HCT116 (cell line): ENCODE measurements around the gene KBTBD2. TPM values are rescaled to one million over a fixed set of nuclear protein-coding genes. Genes with fewer than 3 reads are reported as not detected.

Experiments used
- ATAC-seq: fragments of 200-7000 bp; cut with Tn5 transposase; 2 replicates; pipeline ENCODE4 v1.9.1; 2020; ENCODE audit warnings: mild to moderate bottlenecking, moderate library complexity
- BruUV-seq: library from RNA; stranded (reverse); fragments of 400-500 nt; replicated peaks from 2 replicates; lab custom pipeline; 2021; lab: Mats Ljungman, UMichigan
- CTCF ChIA-PET: fragments of 300-600 bp; sonication (Branson Sonifier 250); formaldehyde crosslinking; loops from one replicate; lab custom pipeline; 2021; ENCODE audit warnings: antibody characterized with exemption; lab: Charles Lee
- POLR2A ChIA-PET: fragments of 300-600, 350-600 bp; sonication (Branson Sonifier 250); formaldehyde crosslinking; loops from one replicate; lab custom pipeline; 2021; ENCODE audit warnings: antibody characterized with exemption; lab: Charles Lee
- RAD21 ChIA-PET, 2 experiments: fragments of 300-600 bp; sonication (Branson Sonifier 250); formaldehyde crosslinking; loops; one replicate each; lab custom pipeline; 2023; ENCODE audit warnings: low total read pairs in 2 of 2; ENCODE audit not compliant: uncharacterized antibody in 2 of 2, unreplicated experiment in 2 of 2, low non-redundant PET in 1 of 2; lab: Charles Lee
- DNase-seq: peaks from one replicate; pipeline ENCODE4 v3.0.0-alpha.2; 2010; ENCODE audit warnings: low read depth, low spot score
- H2AFZ ChIP-seq: fragments of 200-600 bp; shearing (Covaris generic), sonication (generic); 2 replicates; pipeline ENCODE4 v1.6.1; 2017; ENCODE audit warnings: low read depth, mixed run types, mixed read lengths, antibody characterized with exemption, low read length; ENCODE audit not compliant: poor library complexity, severe bottlenecking
- H3K27ac ChIP-seq: 2 replicates; pipeline ENCODE4 v1.5.1; 2012; ENCODE audit warnings: low read depth, low read length
- H3K27me3 ChIP-seq: fragments of 200-600 bp; sonication (generic); 2 replicates; pipeline ENCODE4 v1.6.1; 2016; ENCODE audit warnings: mixed run types, low read length, mixed read lengths; ENCODE audit not compliant: insufficient read depth
- H3K36me3 ChIP-seq, 2 experiments: fragments of 200-500 bp in 1 of 2; fragments of 200-600 bp in 1 of 2; sonication (Bioruptor generic) in 1 of 2; sonication (generic) in 1 of 2; 2 replicates each; pipeline versions ENCODE4 v1.5.1 to v1.6.1; 2014 to 2016; ENCODE audit warnings: low read length in 2 of 2, inconsistent platforms in 1 of 2, mixed read lengths in 1 of 2, mixed run types in 1 of 2; ENCODE audit not compliant: insufficient read depth in 2 of 2, control insufficient read depth in 1 of 2
- H3K4me1 ChIP-seq, 2 experiments: fragments of 200-600 bp in 1 of 2; sonication (generic) in 1 of 2; 2 replicates each; pipeline versions ENCODE4 v1.5.1 to v1.6.1; 2012 to 2017; ENCODE audit warnings: low read length in 2 of 2, inconsistent platforms in 1 of 2, mild to moderate bottlenecking in 1 of 2, mixed read lengths in 1 of 2, mixed run types in 1 of 2, moderate library complexity in 1 of 2; ENCODE audit not compliant: insufficient read depth in 2 of 2, control insufficient read depth in 1 of 2
- H3K4me2 ChIP-seq: fragments of 200-600 bp; sonication (generic); 2 replicates; pipeline ENCODE4 v1.6.1; 2017; ENCODE audit warnings: mixed run types, low read length, mixed read lengths
- H3K4me3 ChIP-seq, 2 experiments: fragments of 200-600 bp in 1 of 2; sonication (generic) in 1 of 2; replicated peaks in 1 of 2; 2 replicates each; pipeline ENCODE4 v1.5.1; 2011 to 2016; ENCODE audit warnings: low read length in 2 of 2, control low read depth in 1 of 2, low read depth in 1 of 2, mild to moderate bottlenecking in 1 of 2, mixed read lengths in 1 of 2, mixed run types in 1 of 2
- H3K79me2 ChIP-seq: fragments of 200-600 bp; sonication (generic); 2 replicates; pipeline ENCODE4 v1.6.1; 2017; ENCODE audit warnings: mild to moderate bottlenecking, mixed run types, low read length, moderate library complexity, mixed read lengths; ENCODE audit not compliant: insufficient read depth
- H3K9ac ChIP-seq: fragments of 200-600 bp; sonication (generic); 2 replicates; pipeline ENCODE4 v1.6.1; 2016; ENCODE audit warnings: low read length, mixed read lengths
- H3K9me2 ChIP-seq: fragments of 200-600 bp; sonication (generic), shearing (Covaris generic); 2 replicates; pipeline ENCODE4 v1.6.1; 2017; ENCODE audit warnings: mixed run types, mild to moderate bottlenecking, moderate library complexity; ENCODE audit not compliant: insufficient read depth
- H3K9me3 ChIP-seq, 2 experiments: fragments of 200-500 bp in 1 of 2; fragments of 200-600 bp in 1 of 2; sonication (Bioruptor generic) in 1 of 2; sonication (generic) in 1 of 2; 2 replicates each; pipeline ENCODE4 v1.6.1; 2014 to 2017; ENCODE audit warnings: low read length in 2 of 2, mixed read lengths in 2 of 2, inconsistent platforms in 1 of 2, low read depth in 1 of 2, mild to moderate bottlenecking in 1 of 2, mixed run types in 1 of 2, moderate library complexity in 1 of 2; ENCODE audit not compliant: control insufficient read depth in 1 of 2, insufficient read depth in 1 of 2
- H4K20me1 ChIP-seq: fragments of 200-600 bp; sonication (generic), shearing (Covaris generic); 2 replicates; pipeline ENCODE4 v1.6.1; 2017; ENCODE audit warnings: mixed run types, mild to moderate bottlenecking, moderate library complexity; ENCODE audit not compliant: insufficient read depth
- ATF3 ChIP-seq: IDR thresholded peaks from 2 replicates; pipeline ENCODE4 v1.6.1; 2012
- CEBPB ChIP-seq: IDR thresholded peaks from 2 replicates; pipeline ENCODE4 v1.6.1; 2012; ENCODE audit warnings: low read depth
- CTCF ChIP-seq, 3 experiments: fragments of 200-600 bp in 1 of 3; sonication (generic) in 1 of 3; IDR thresholded peaks in 2 of 3; conservative IDR thresholded peaks in 1 of 3; 2 replicates each; pipeline ENCODE4 v1.5.1; 2012 to 2017; ENCODE audit warnings: low read depth in 2 of 3, low read length in 2 of 3, antibody characterized with exemption in 1 of 3, borderline replicate concordance in 1 of 3, control low read depth in 1 of 3, mild to moderate bottlenecking in 1 of 3, mixed read lengths in 1 of 3, mixed run types in 1 of 3, moderate library complexity in 1 of 3; ENCODE audit not compliant: insufficient read depth in 1 of 3
- EZH2 ChIP-seq: fragments of 200-600 bp; sonication (generic); IDR thresholded peaks from 2 replicates; pipeline ENCODE4 v1.6.1; 2017; ENCODE audit warnings: antibody characterized with exemption, mixed run types
- MAX ChIP-seq: IDR thresholded peaks from 2 replicates; pipeline ENCODE4 v1.6.1; 2012
- POLR2A ChIP-seq: IDR thresholded peaks from 2 replicates; pipeline ENCODE4 v1.7.0; 2011; ENCODE audit warnings: borderline replicate concordance; ENCODE audit not compliant: insufficient read depth, insufficient read length; ENCODE audit errors: extremely low read depth
- SIN3A ChIP-seq: IDR thresholded peaks from 2 replicates; pipeline ENCODE4 v1.6.1; 2012; ENCODE audit warnings: low read depth
- YY1 ChIP-seq: IDR thresholded peaks from 2 replicates; pipeline ENCODE4 v1.6.1; 2011; ENCODE audit warnings: low read length, low read depth, moderate library complexity, mild to moderate bottlenecking; ENCODE audit not compliant: insufficient replicate concordance; ENCODE audit errors: extremely low read depth
- ZFX ChIP-seq: fragments of 450-650 bp; IDR thresholded peaks from 2 replicates; pipeline ENCODE4 v1.6.1; 2017
- intact Hi-C: fragments of 100-400 bp; cut with micrococcal nuclease; formaldehyde crosslinking; loops from 2 replicates; pipeline ENCODE4 v1.10.0; 2022
- total RNA-seq: library from RNA; stranded (reverse); gene quantifications from one replicate; pipeline ENCODE4 v1.2.1, GENCODE V29; 2021; ENCODE audit not compliant: unreplicated experiment

Gene KBTBD2
- total RNA-seq, 1 experiment from 2014 or later: 29.0 TPM

- H3K4me1 ChIP-seq: peaks cover 7 to 12% of the 10 kb centered on the region in 2 experiments
- H3K9me3 ChIP-seq: no peaks in the 10 kb centered on the region
- ATAC-seq: no peak
- H3K4me2 ChIP-seq: no peak overlapping the region
- ChIA-PET RAD21 (interaction anchor here in 1 of 2 experiments (0.7 kb wide), 1 partner anchor 1959 kb away, joined by 9 read pairs; no protein-coding TSS in a partner anchor), POLR2A (no interaction called here), CTCF (no interaction called here)
- no TSS peak for BruUV-seq
- no peak for DNase-seq
- no peaks in the 10 kb centered on the region for H3K9me2 ChIP-seq
- peaks cover 1 to 10% of the 10 kb centered on the region in 2 experiments; a peak in 1 of 4 replicates for H3K36me3 ChIP-seq
- H3K4me3 ChIP-seq: no peak overlapping the region
- H3K27me3 ChIP-seq: no peaks in the 10 kb centered on the region
- no peak for TF ChIP-seq SIN3A
- no peak for TF ChIP-seq CTCF (IDR thresholded peaks at IDR 0.05 in 2 of 3, conservative IDR thresholded peaks at IDR 0.05 in 1 of 3; ENCODE audit: borderline replicate concordance in 1 of 3, insufficient read depth in 1 of 3, low read depth in 2 of 3, low read length in 2 of 3)
- no peak for TF ChIP-seq ATF3
- TF ChIP-seq EZH2: no peak
- TF ChIP-seq POLR2A: no peak
- no peak for TF ChIP-seq CEBPB
- no peak for TF ChIP-seq YY1
- no peak for TF ChIP-seq ZFX
- no peak for TF ChIP-seq MAX
- H3K27ac ChIP-seq: no peak overlapping the region
- no peak overlapping the region for H3K9ac ChIP-seq
- peaks cover 69% of the 10 kb centered on the region for H3K79me2 ChIP-seq
- H2AFZ ChIP-seq: no peak overlapping the region
- no peaks in the 10 kb centered on the region for H4K20me1 ChIP-seq
- intact Hi-C loops: no loop called here
These were observed 46.0 kb upstream of the KBTBD2 start for GRCh38 chr7:32937344-32938174.
